ENCODE results near the gene CYP4F2.
"Not testable (repeated sequence)": the region's sequence is repeated elsewhere in the genome, so short reads cannot be mapped to it uniquely, and the experiment has no call there.

The CYP4F2 gene

DNA sequence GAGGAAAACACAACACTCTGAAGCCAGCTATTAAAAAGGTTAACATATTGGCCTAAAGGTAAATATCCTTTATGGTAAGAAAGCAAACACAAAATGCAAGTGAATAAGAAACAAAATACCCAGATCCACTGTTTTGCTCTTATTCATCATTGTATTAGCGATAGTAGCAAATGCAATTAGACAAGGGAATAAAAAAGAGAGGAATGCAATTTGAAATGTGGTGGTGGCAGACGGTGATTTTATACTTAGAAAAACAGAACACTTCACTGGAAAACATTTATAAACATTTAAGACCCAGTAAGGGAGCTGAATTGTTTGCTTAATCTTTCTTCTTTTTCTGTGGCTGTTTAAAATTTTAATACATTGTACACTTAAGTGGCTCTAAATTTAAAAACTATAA lies 17.2 kb upstream of the CYP4F2 start:
- H3K4me3 ChIP-seq (ENCODE audit: low read depth, low read length): no peak overlapping the region
- TF ChIP-seq CTCF (IDR thresholded peaks at IDR 0.05; ENCODE audit: borderline replicate concordance, insufficient read depth, low read depth, low read length): no peak

GRCh38 chr19:15913830-15914229 lies 16.0 kb upstream of the CYP4F2 start:
- TF ChIP-seq CTCF (IDR thresholded peaks at IDR 0.05; ENCODE audit: borderline replicate concordance, insufficient read depth, low read depth, low read length): no peak
- H3K4me3 ChIP-seq (ENCODE audit: low read depth, low read length): no peak overlapping the region

GRCh38 chr19:15913384-15913783 lies 15.5 kb upstream of the CYP4F2 start:
- H3K4me3 ChIP-seq (ENCODE audit: low read depth, low read length): no peak overlapping the region
- TF ChIP-seq CTCF (IDR thresholded peaks at IDR 0.05; ENCODE audit: borderline replicate concordance, insufficient read depth, low read depth, low read length): no peak

DNA sequence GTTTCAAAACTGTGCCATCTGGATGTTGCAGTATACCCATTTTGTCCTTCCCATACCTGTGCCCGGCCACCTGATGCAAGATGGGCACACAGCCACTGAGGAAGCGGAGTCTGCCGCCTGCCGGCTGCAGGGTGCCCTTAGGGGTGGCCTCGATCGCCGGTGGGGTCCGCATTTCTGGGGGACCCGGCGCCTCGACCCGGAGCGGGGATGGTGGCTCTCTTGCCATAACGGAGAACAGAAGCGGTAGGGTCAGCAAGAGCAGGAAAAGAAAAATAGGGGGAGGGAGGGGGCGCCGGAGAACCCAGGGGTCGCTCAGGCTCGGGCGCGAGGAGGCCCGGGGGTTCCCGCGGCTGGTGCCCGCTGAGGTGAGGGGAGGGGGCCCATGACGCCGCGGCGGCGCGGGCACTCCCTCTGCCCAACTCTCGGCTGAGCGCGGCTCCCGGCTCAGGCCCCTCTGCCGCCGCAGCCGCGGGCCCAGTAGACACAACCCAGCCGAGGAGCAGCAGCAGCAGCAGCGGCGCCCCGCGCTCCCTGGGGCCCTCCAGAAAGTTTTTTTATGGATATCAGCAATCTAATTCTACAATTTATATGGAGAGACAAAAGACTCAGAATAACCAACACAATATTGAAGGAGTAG lies 13.8 kb upstream of the CYP4F2 start:
- H3K4me3 ChIP-seq (ENCODE audit: low read depth, low read length): no peak overlapping the region
- no peak for TF ChIP-seq CTCF (IDR thresholded peaks at IDR 0.05; ENCODE audit: borderline replicate concordance, insufficient read depth, low read depth, low read length)

GRCh38 chr19:15905026-15905425 lies 7.2 kb upstream of the CYP4F2 start:
- no peak for TF ChIP-seq CTCF (IDR thresholded peaks at IDR 0.05; ENCODE audit: borderline replicate concordance, insufficient read depth, low read depth, low read length)

GRCh38 chr19:15902898-15903297 lies 5.0 kb upstream of the CYP4F2 start:
- H3K4me3 ChIP-seq (ENCODE audit: low read depth, low read length): not testable (repeated sequence)

More at GRCh38 chr19:15905026-15905425, 7.2 kb upstream of the CYP4F2 start:
- no peak overlapping the region for H3K4me3 ChIP-seq (ENCODE audit: low read depth, low read length)

GRCh38 chr19:15902254-15902653 lies 4.4 kb upstream of the CYP4F2 start:
- H3K4me3 ChIP-seq (ENCODE audit: low read depth, low read length): no peak overlapping the region
- TF ChIP-seq CTCF (IDR thresholded peaks at IDR 0.05; ENCODE audit: borderline replicate concordance, insufficient read depth, low read depth, low read length): no peak

- H3K4me3 ChIP-seq (ENCODE audit: low read depth, low read length): no peak overlapping the region
- no peak for TF ChIP-seq CTCF (IDR thresholded peaks at IDR 0.05; ENCODE audit: borderline replicate concordance, insufficient read depth, low read depth, low read length)
Observed at GRCh38 chr19:15900504-15900903, 2.6 kb upstream of the CYP4F2 start.

- not testable (repeated sequence) for H3K4me3 ChIP-seq (ENCODE audit: low read depth, low read length)
Observed at GRCh38 chr19:15900032-15900431, 2.2 kb upstream of the CYP4F2 start.

GRCh38 chr19:15899561-15899960 lies 1.7 kb upstream of the CYP4F2 start:
- not testable (repeated sequence) for H3K4me3 ChIP-seq (ENCODE audit: low read depth, low read length)

All from GM12875 (cell line).